Mononuclear cell (primary cell): ENCODE data around the gene APH1B. TPM values are rescaled to one million over a fixed set of nuclear protein-coding genes. Genes with fewer than 3 reads are reported as not detected.
"Not testable (repeated sequence)": the region's sequence is repeated elsewhere in the genome, so short reads cannot be mapped to it uniquely, and the experiment has no call there.

Experiments used
- H3K27me3 ChIP-seq: 2 replicates; pipeline ENCODE4 v1.6.0; 2011; ENCODE audit warnings: low read length, control low read depth; ENCODE audit not compliant: insufficient read depth
- H3K4me1 ChIP-seq: 2 replicates; pipeline ENCODE4 v1.5.1; 2011; ENCODE audit warnings: mild to moderate bottlenecking, low read length, control low read depth; ENCODE audit not compliant: insufficient read depth
- H3K4me3 ChIP-seq: 2 replicates; pipeline ENCODE4 v1.5.1; 2011; ENCODE audit warnings: mild to moderate bottlenecking, low read length, moderate library complexity
- H3K9me3 ChIP-seq: 2 replicates; pipeline ENCODE4 v1.5.1; 2011; ENCODE audit warnings: low read depth, mild to moderate bottlenecking, control low read depth, low read length
- total RNA-seq: library from RNA; depleted of rRNA; stranded (reverse); fragments of >200 nt; gene quantifications from one replicate; pipeline ENCODE4 v1.2.3, GENCODE V29; 2012

The APH1B gene
- total RNA-seq, 1 donor, result 13.0 TPM

- H3K4me1 ChIP-seq, result no peaks in the 10 kb centered on the region
- no peaks in the 10 kb centered on the region for H3K27me3 ChIP-seq
- H3K9me3 ChIP-seq, result no peaks in the 10 kb centered on the region
- H3K4me3 ChIP-seq, result no peak overlapping the region
Measured at GRCh38 chr15:63299943-63300575, 22.7 kb downstream of the APH1B start.

- H3K9me3 ChIP-seq, result no peaks in the 10 kb centered on the region
- H3K4me3 ChIP-seq, result no peak overlapping the region
- H3K27me3 ChIP-seq, result no peaks in the 10 kb centered on the region
- H3K4me1 ChIP-seq, result no peaks in the 10 kb centered on the region
Measured at GRCh38 chr15:63301088-63301487, 23.7 kb downstream of the APH1B start.

- H3K9me3 ChIP-seq, result no peaks in the 10 kb centered on the region
- H3K4me1 ChIP-seq, result no peaks in the 10 kb centered on the region
- H3K27me3 ChIP-seq, result no peaks in the 10 kb centered on the region
- no peak overlapping the region for H3K4me3 ChIP-seq
Measured at GRCh38 chr15:63305260-63305659, 27.9 kb downstream of the APH1B start.

GRCh38 chr15:63306492-63307073 is 29.2 kb downstream of the APH1B start:
- H3K4me3 ChIP-seq, result no peak overlapping the region
- no peaks in the 10 kb centered on the region for H3K4me1 ChIP-seq
- no peaks in the 10 kb centered on the region for H3K27me3 ChIP-seq
- no peaks in the 10 kb centered on the region for H3K9me3 ChIP-seq

GRCh38 chr15:63308491-63308890 is 31.1 kb downstream of the APH1B start:
- Histone ChIP-seq H3K9me3 (no peaks in the 10 kb centered on the region), H3K4me1 (no peaks in the 10 kb centered on the region), H3K4me3 (no peak overlapping the region), H3K27me3 (no peaks in the 10 kb centered on the region)

GRCh38 chr15:63308947-63309346 is 31.5 kb downstream of the APH1B start:
- H3K4me1 ChIP-seq, result no peaks in the 10 kb centered on the region
- H3K4me3 ChIP-seq, result no peak overlapping the region
- no peaks in the 10 kb centered on the region for H3K9me3 ChIP-seq
- no peaks in the 10 kb centered on the region for H3K27me3 ChIP-seq

- Histone ChIP-seq H3K27me3 (no peaks in the 10 kb centered on the region), H3K4me3 (no peak overlapping the region), H3K9me3 (no peaks in the 10 kb centered on the region), H3K4me1 (no peaks in the 10 kb centered on the region)
Measured at GRCh38 chr15:63310646-63311045, 33.2 kb downstream of the APH1B start.

GRCh38 chr15:63312286-63312685 is 34.9 kb downstream of the APH1B start:
- H3K9me3 ChIP-seq, result no peaks in the 10 kb centered on the region
- H3K27me3 ChIP-seq, result no peaks in the 10 kb centered on the region
- no peaks in the 10 kb centered on the region for H3K4me1 ChIP-seq
- no peak overlapping the region for H3K4me3 ChIP-seq

GRCh38 chr15:63313825-63314224 is 36.4 kb downstream of the APH1B start:
- Histone ChIP-seq H3K27me3 (no peaks in the 10 kb centered on the region), H3K4me3 (no peak overlapping the region), H3K9me3 (no peaks in the 10 kb centered on the region), H3K4me1 (no peaks in the 10 kb centered on the region)

- Histone ChIP-seq H3K9me3 (no peaks in the 10 kb centered on the region), H3K27me3 (no peaks in the 10 kb centered on the region), H3K4me1 (no peaks in the 10 kb centered on the region), H3K4me3 (no peak overlapping the region)
Measured at GRCh38 chr15:63314409-63314808, 37.0 kb downstream of the APH1B start.

GRCh38 chr15:63318344-63318743 is 40.9 kb downstream of the APH1B start:
- Histone ChIP-seq H3K4me3 (no peak overlapping the region), H3K27me3 (no peaks in the 10 kb centered on the region), H3K9me3 (no peaks in the 10 kb centered on the region), H3K4me1 (no peaks in the 10 kb centered on the region)

- H3K9me3 ChIP-seq, result no peaks in the 10 kb centered on the region
- H3K27me3 ChIP-seq, result no peaks in the 10 kb centered on the region
- H3K4me3 ChIP-seq, result no peak overlapping the region
- no peaks in the 10 kb centered on the region for H3K4me1 ChIP-seq
Measured at GRCh38 chr15:63319065-63319464, 41.7 kb downstream of the APH1B start.

- not testable (repeated sequence) for H3K9me3 ChIP-seq, H3K4me1 ChIP-seq, H3K27me3 ChIP-seq, H3K4me3 ChIP-seq
Measured at GRCh38 chr15:63320446-63320845, 43.0 kb downstream of the APH1B start.

GRCh38 chr15:63320981-63321380 is 43.6 kb downstream of the APH1B start:
- H3K4me1 ChIP-seq, H3K9me3 ChIP-seq, H3K4me3 ChIP-seq, H3K27me3 ChIP-seq: not testable (repeated sequence)

GRCh38 chr15:63321462-63321861 is 44.1 kb downstream of the APH1B start:
- H3K4me1 ChIP-seq, result no peaks in the 10 kb centered on the region

GRCh38 chr15:63322541-63322940 is 45.1 kb downstream of the APH1B start:
- Histone ChIP-seq H3K9me3 (no peaks in the 10 kb centered on the region), H3K27me3 (no peaks in the 10 kb centered on the region), H3K4me3 (no peak overlapping the region), H3K4me1 (no peaks in the 10 kb centered on the region)

More at GRCh38 chr15:63321462-63321861, 44.1 kb downstream of the APH1B start:
- no peaks in the 10 kb centered on the region for H3K9me3 ChIP-seq
- no peak overlapping the region for H3K4me3 ChIP-seq
- no peaks in the 10 kb centered on the region for H3K27me3 ChIP-seq
